ENCODE measurements around the gene CARS2.

DNA sequence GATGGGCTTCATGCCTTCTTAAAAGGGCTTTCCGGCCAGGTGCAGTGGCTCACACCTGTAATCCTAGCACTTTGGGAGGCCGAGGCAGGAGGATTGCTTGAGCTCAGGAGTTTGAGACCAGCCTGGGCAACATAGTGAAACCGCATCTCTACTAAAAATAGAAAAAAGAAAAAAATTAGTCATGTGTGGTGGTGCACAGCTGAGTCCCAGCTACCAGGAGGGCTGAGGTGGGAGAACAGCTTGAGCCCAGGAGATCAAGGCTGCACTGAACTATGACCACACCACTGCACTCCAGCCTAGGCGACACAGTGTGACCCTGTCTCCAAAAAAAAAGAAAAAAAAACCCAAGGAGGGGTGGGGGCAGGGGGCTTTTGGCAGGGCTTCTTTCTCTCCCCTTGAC, 7.2 kb downstream of the CARS2 start:
- TF ChIP-seq, protein P1, sequence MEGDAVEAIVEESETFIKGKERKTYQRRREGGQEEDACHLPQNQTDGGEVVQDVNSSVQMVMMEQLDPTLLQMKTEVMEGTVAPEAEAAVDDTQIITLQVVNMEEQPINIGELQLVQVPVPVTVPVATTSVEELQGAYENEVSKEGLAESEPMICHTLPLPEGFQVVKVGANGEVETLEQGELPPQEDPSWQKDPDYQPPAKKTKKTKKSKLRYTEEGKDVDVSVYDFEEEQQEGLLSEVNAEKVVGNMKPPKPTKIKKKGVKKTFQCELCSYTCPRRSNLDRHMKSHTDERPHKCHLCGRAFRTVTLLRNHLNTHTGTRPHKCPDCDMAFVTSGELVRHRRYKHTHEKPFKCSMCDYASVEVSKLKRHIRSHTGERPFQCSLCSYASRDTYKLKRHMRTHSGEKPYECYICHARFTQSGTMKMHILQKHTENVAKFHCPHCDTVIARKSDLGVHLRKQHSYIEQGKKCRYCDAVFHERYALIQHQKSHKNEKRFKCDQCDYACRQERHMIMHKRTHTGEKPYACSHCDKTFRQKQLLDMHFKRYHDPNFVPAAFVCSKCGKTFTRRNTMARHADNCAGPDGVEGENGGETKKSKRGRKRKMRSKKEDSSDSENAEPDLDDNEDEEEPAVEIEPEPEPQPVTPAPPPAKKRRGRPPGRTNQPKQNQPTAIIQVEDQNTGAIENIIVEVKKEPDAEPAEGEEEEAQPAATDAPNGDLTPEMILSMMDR (optimal IDR thresholded peaks at IDR 0.05 in 1 of 3, IDR thresholded peaks at IDR 0.05 in 1 of 3, conservative IDR thresholded peaks at IDR 0.05 in 1 of 3; ENCODE audit: extremely low read depth in 1 of 3, insufficient read depth in 2 of 3, low read length in 3 of 3): no peak
- no peak for TF ChIP-seq EZH2 (IDR thresholded peaks at IDR 0.05; ENCODE audit: low read length)
